HepG2 (cell line): ENCODE data around the gene RNF123. TPM values are rescaled to one million over a fixed set of nuclear protein-coding genes. Genes with fewer than 3 reads are reported as not detected.

Source experiments
- CBFB ChIP-seq: sonication (generic); formaldehyde crosslinking; IDR thresholded peaks from 2 replicates; pipeline ENCODE4 v1.4.0; 2020; ENCODE audit warnings: missing genetic modification reagents
- MED8 ChIP-seq: sonication (generic); formaldehyde crosslinking; IDR thresholded peaks from 2 replicates; pipeline ENCODE4 v1.8.1; 2023; ENCODE audit warnings: mild to moderate bottlenecking, missing genetic modification reagents; ENCODE audit not compliant: insufficient replicate concordance
- PAWR ChIP-seq: sonication (generic); formaldehyde crosslinking; IDR thresholded peaks from 2 replicates; pipeline ENCODE4 v1.4.0; 2020; ENCODE audit warnings: missing genetic modification reagents, mild to moderate bottlenecking, borderline replicate concordance
- SIN3A ChIP-seq: IDR thresholded peaks from 2 replicates; pipeline ENCODE4 v1.6.1; 2011; ENCODE audit warnings: low read depth, mild to moderate bottlenecking, control low read depth, low read length, borderline replicate concordance
- ZBTB3 ChIP-seq: sonication (generic); formaldehyde crosslinking; IDR thresholded peaks from 2 replicates; pipeline ENCODE4 v1.4.0; 2020; ENCODE audit warnings: low read depth, mild to moderate bottlenecking, moderate library complexity, missing genetic modification reagents, borderline replicate concordance
- ZNF800 ChIP-seq: sonication (generic); formaldehyde crosslinking; IDR thresholded peaks from 2 replicates; pipeline ENCODE4 v1.4.0; 2020; ENCODE audit warnings: missing genetic modification reagents
- polyA plus RNA-seq, 8 experiments: library from polyadenylated mRNA; depleted of rRNA in 3 of 8; stranded (reverse) in 7 of 8; unstranded in 1 of 8; fragments of >200 nt; fragmentation: Illumina TruSeq in 4 of 8; extraction: Trizol in 4 of 8; gene quantifications; 2 replicates each; pipeline versions ENCODE4 v1.2.1 to v1.2.3, GENCODE V29; 2011 to 2016; ENCODE audit warnings: low read depth in 4 of 8, missing spikeins in 1 of 8, mixed read lengths in 1 of 8; ENCODE audit not compliant: insufficient read depth in 1 of 8
- total RNA-seq, 5 experiments: library from RNA; depleted of rRNA; stranded (reverse); fragments of >200 nt; fragmentation: Illumina TruSeq; extraction: Trizol; gene quantifications; 2 replicates each; pipeline ENCODE4 v1.2.3, GENCODE V29; 2016; ENCODE audit warnings: low read depth in 1 of 5
- TF ChIP-seq, protein P1 (sequence below): sonication (generic); formaldehyde crosslinking; IDR thresholded peaks from 2 replicates; pipeline ENCODE4 v1.8.0; 2022; ENCODE audit warnings: missing genetic modification reagents, mild to moderate bottlenecking, moderate library complexity, borderline replicate concordance
- TF ChIP-seq, protein P2 (sequence below): sonication (generic); formaldehyde crosslinking; IDR thresholded peaks from 2 replicates; pipeline ENCODE4 v1.4.0; 2020; ENCODE audit warnings: missing genetic modification reagents, mild to moderate bottlenecking, borderline replicate concordance
- TF ChIP-seq, protein P3 (sequence below): sonication (generic); formaldehyde crosslinking; IDR thresholded peaks from 2 replicates; pipeline ENCODE4 v1.8.1; 2022; ENCODE audit warnings: low read depth, mild to moderate bottlenecking, missing genetic modification reagents
- TF ChIP-seq, protein P4 (sequence below): sonication (generic); formaldehyde crosslinking; IDR thresholded peaks from 2 replicates; pipeline ENCODE4 v1.9.0; 2021; ENCODE audit warnings: missing genetic modification reagents, borderline replicate concordance
- TF ChIP-seq, protein P5 (sequence below): sonication (generic); formaldehyde crosslinking; IDR thresholded peaks from 2 replicates; pipeline ENCODE4 v1.4.0; 2020; ENCODE audit warnings: mild to moderate bottlenecking, missing genetic modification reagents

Gene RNF123
- total and polyA plus RNA-seq, 2 of the 13 experiments (the other 11 are each of a cell fraction or from before 2014, with no cell fraction given): 29.9 to 82.2 TPM

DNA sequence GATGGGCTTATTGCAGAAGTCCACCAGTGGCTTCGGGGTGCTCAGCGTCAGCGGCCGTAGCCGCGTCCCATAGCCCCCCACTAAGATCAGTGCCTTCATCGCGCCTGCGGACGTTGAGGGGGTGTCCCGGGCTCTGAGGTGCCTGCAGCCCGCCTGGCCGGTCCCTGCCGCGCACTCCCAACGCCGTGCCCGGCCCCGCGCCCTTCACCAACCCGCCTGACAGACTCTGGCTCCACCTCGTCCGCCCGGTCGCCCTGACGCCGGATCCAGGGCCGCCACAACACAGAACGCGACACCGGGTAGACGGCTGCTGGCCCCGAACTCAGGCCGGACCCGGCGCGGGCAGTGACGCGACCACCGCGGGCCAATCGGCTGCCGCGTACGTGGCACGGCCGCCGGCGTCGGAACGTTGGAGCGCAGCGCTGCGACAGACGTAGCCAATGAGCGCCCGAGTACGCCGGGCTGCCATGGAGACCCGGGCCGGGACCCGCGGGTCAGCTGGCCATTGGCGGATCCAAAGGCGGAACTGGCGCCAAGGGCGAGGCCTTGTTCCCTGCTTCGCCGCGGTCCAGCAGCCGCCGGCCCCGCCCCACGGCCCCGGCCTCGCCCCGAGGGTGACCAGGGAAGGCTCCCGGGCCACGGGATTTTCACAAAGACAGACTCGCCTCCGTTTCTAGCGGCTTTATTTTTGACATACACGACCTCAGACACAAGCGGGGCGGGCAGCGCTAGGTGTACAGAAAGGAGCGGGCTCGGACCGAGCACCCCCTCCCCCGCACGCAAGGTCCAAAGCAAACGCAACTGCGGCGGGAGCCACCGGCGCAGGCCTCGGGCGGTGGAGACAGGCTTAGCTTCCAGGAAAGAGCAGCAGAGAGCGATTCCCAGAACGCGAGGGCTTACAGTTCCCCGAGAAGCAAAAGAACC lies 34.5 kb downstream of the RNF123 start, which contains the start of gene GMPPB (continued):
- TF ChIP-seq, protein P1, sequence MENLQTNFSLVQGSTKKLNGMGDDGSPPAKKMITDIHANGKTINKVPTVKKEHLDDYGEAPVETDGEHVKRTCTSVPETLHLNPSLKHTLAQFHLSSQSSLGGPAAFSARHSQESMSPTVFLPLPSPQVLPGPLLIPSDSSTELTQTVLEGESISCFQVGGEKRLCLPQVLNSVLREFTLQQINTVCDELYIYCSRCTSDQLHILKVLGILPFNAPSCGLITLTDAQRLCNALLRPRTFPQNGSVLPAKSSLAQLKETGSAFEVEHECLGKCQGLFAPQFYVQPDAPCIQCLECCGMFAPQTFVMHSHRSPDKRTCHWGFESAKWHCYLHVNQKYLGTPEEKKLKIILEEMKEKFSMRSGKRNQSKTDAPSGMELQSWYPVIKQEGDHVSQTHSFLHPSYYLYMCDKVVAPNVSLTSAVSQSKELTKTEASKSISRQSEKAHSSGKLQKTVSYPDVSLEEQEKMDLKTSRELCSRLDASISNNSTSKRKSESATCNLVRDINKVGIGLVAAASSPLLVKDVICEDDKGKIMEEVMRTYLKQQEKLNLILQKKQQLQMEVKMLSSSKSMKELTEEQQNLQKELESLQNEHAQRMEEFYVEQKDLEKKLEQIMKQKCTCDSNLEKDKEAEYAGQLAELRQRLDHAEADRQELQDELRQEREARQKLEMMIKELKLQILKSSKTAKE: 0 out of 2 replicates have a peak, but pooled peaks have one; percentile 49
- TF ChIP-seq, protein P2, sequence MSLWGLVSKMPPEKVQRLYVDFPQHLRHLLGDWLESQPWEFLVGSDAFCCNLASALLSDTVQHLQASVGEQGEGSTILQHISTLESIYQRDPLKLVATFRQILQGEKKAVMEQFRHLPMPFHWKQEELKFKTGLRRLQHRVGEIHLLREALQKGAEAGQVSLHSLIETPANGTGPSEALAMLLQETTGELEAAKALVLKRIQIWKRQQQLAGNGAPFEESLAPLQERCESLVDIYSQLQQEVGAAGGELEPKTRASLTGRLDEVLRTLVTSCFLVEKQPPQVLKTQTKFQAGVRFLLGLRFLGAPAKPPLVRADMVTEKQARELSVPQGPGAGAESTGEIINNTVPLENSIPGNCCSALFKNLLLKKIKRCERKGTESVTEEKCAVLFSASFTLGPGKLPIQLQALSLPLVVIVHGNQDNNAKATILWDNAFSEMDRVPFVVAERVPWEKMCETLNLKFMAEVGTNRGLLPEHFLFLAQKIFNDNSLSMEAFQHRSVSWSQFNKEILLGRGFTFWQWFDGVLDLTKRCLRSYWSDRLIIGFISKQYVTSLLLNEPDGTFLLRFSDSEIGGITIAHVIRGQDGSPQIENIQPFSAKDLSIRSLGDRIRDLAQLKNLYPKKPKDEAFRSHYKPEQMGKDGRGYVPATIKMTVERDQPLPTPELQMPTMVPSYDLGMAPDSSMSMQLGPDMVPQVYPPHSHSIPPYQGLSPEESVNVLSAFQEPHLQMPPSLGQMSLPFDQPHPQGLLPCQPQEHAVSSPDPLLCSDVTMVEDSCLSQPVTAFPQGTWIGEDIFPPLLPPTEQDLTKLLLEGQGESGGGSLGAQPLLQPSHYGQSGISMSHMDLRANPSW (CRISPR knock-in tag): peak; percentile 47; the same call in 1 of the 2 replicates
- TF ChIP-seq PAWR (CRISPR knock-in tag) (peak; percentile 74; the same call in 1 of the 2 replicates), MED8 (peak; percentile 58), ZBTB3 (CRISPR knock-in tag) (no peak), CBFB (CRISPR knock-in tag) (0 out of 2 replicates have a peak, but pooled peaks have one; percentile 57), ZNF800 (CRISPR knock-in tag) (no peak), SIN3A (peak; percentile 77; the same call in 1 of the 2 replicates)
- TF ChIP-seq, protein P3, sequence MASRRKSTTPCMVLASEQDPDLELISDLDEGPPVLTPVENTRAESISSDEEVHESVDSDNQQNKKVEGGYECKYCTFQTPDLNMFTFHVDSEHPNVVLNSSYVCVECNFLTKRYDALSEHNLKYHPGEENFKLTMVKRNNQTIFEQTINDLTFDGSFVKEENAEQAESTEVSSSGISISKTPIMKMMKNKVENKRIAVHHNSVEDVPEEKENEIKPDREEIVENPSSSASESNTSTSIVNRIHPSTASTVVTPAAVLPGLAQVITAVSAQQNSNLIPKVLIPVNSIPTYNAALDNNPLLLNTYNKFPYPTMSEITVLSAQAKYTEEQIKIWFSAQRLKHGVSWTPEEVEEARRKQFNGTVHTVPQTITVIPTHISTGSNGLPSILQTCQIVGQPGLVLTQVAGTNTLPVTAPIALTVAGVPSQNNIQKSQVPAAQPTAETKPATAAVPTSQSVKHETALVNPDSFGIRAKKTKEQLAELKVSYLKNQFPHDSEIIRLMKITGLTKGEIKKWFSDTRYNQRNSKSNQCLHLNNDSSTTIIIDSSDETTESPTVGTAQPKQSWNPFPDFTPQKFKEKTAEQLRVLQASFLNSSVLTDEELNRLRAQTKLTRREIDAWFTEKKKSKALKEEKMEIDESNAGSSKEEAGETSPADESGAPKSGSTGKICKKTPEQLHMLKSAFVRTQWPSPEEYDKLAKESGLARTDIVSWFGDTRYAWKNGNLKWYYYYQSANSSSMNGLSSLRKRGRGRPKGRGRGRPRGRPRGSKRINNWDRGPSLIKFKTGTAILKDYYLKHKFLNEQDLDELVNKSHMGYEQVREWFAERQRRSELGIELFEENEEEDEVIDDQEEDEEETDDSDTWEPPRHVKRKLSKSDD (CRISPR knock-in tag): peak; percentile 49; the same call in 1 of the 2 replicates
- TF ChIP-seq, protein P4, sequence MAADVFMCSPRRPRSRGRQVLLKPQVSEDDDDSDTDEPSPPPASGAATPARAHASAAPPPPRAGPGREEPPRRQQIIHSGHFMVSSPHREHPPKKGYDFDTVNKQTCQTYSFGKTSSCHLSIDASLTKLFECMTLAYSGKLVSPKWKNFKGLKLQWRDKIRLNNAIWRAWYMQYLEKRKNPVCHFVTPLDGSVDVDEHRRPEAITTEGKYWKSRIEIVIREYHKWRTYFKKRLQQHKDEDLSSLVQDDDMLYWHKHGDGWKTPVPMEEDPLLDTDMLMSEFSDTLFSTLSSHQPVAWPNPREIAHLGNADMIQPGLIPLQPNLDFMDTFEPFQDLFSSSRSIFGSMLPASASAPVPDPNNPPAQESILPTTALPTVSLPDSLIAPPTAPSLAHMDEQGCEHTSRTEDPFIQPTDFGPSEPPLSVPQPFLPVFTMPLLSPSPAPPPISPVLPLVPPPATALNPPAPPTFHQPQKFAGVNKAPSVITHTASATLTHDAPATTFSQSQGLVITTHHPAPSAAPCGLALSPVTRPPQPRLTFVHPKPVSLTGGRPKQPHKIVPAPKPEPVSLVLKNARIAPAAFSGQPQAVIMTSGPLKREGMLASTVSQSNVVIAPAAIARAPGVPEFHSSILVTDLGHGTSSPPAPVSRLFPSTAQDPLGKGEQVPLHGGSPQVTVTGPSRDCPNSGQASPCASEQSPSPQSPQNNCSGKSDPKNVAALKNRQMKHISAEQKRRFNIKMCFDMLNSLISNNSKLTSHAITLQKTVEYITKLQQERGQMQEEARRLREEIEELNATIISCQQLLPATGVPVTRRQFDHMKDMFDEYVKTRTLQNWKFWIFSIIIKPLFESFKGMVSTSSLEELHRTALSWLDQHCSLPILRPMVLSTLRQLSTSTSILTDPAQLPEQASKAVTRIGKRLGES: no peak
- TF ChIP-seq, protein P5, sequence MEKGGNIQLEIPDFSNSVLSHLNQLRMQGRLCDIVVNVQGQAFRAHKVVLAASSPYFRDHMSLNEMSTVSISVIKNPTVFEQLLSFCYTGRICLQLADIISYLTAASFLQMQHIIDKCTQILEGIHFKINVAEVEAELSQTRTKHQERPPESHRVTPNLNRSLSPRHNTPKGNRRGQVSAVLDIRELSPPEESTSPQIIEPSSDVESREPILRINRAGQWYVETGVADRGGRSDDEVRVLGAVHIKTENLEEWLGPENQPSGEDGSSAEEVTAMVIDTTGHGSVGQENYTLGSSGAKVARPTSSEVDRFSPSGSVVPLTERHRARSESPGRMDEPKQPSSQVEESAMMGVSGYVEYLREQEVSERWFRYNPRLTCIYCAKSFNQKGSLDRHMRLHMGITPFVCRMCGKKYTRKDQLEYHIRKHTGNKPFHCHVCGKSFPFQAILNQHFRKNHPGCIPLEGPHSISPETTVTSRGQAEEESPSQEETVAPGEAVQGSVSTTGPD (CRISPR knock-in tag): no peak
